Natural killer cell (primary cell): Measurements from ENCODE around the gene CHRNA10. TPM values are rescaled to one million over a fixed set of nuclear protein-coding genes. Genes with fewer than 3 reads are reported as not detected.
A peak's percentile ranks its signal among the peaks of the same experiment; 100 is the strongest.

ENCODE experiments used
- ATAC-seq, 3 donors: fragments of 150-1000 bp in 2 of 3; fragments of 200-7000 bp in 1 of 3; cut with Tn5 transposase; 1 replicate in 1 of 3; 2 replicates in 2 of 3; pipeline ENCODE4 v1.10.0; 2021; ENCODE audit warnings: mild to moderate bottlenecking in 2 of 3, moderate library complexity in 2 of 3
- DNase-seq, 2 donors: peaks; one replicate each; pipeline versions ENCODE4 v3.0.0 to v3.0.0-alpha.2; 2013 to 2021; ENCODE audit warnings: mixed read lengths in 1 of 2
- H3K27ac ChIP-seq: one replicate; pipeline ENCODE4 v1.5.1; 2013; ENCODE audit warnings: mild to moderate bottlenecking, low read length
- H3K27me3 ChIP-seq: one replicate; pipeline ENCODE4 v1.6.1; 2013; ENCODE audit warnings: low read length; ENCODE audit not compliant: control insufficient read depth, insufficient read depth
- H3K36me3 ChIP-seq: one replicate; pipeline ENCODE4 v1.6.1; 2013; ENCODE audit warnings: low read length; ENCODE audit not compliant: control insufficient read depth, insufficient read depth
- H3K4me1 ChIP-seq: one replicate; pipeline ENCODE4 v1.6.1; 2013; ENCODE audit warnings: low read length; ENCODE audit not compliant: control insufficient read depth, insufficient read depth
- H3K4me3 ChIP-seq: one replicate; pipeline ENCODE4 v1.5.1; 2013; ENCODE audit warnings: low read length
- H3K9me3 ChIP-seq: one replicate; pipeline ENCODE4 v1.6.1; 2013; ENCODE audit warnings: low read length; ENCODE audit not compliant: control insufficient read depth, insufficient read depth
- H3K27ac Mint-ChIP-seq, 2 donors: one replicate each; pipeline ENCODE4 v1.8.0; 2022; ENCODE audit warnings: mild to moderate bottlenecking in 2 of 2, mixed read lengths in 2 of 2, moderate library complexity in 1 of 2
- H3K27me3 Mint-ChIP-seq, 2 donors: one replicate each; pipeline ENCODE4 v1.8.0; 2022; ENCODE audit warnings: low read depth in 2 of 2, mixed read lengths in 2 of 2
- H3K36me3 Mint-ChIP-seq: one replicate; pipeline ENCODE4 v1.8.0; 2022; ENCODE audit warnings: mixed read lengths
- H3K4me1 Mint-ChIP-seq, 2 donors: one replicate each; pipeline ENCODE4 v1.8.0; 2022; ENCODE audit warnings: mixed read lengths in 2 of 2
- H3K4me3 Mint-ChIP-seq: one replicate; pipeline ENCODE4 v1.8.0; 2022; ENCODE audit warnings: mild to moderate bottlenecking, moderate library complexity, mixed read lengths
- H3K9me3 Mint-ChIP-seq, 2 donors: one replicate each; pipeline ENCODE4 v1.8.0; 2022; ENCODE audit warnings: mixed read lengths in 2 of 2
- WGBS: methylation state at CpG from one replicate; pipeline ENCODE4 v1.1.7; 2013; ENCODE audit warnings: missing lambda C conversion rate; ENCODE audit not compliant: insufficient coverage; 5-methylcytosine and 5-hydroxymethylcytosine counted together
- intact Hi-C: fragments of 100-400 bp; cut with micrococcal nuclease; formaldehyde crosslinking; loops from one replicate; pipeline ENCODE4 v1.14.2; 2022
- total RNA-seq, 4 donors: library from RNA; stranded (reverse); fragments of 120-200 nt in 1 of 4; gene quantifications; one replicate each; pipeline versions ENCODE4 v1.2.3 to v1.2.4, GENCODE V29; 2013 to 2022
- TF ChIP-seq, protein P1 (sequence below): fragments of 200-600 bp; IDR thresholded peaks from one replicate; pipeline ENCODE4 v1.8.0; 2022; ENCODE audit warnings: antibody characterized with exemption

The CHRNA10 gene
- total RNA-seq, 3 donors from 2014 or later (not counting 1 experiment from before 2014, with no cell fraction given): 0.36 to 0.60 (median 0.45) TPM

- DNase-seq (peak; percentile 37 to 68), ATAC-seq (peak; percentile 82 to 96 (median 96))
- no peak overlapping the region for H3K27ac Mint-ChIP-seq
- H3K36me3 ChIP-seq: no peaks in the 10 kb centered on the region
- peaks cover 10% of the 10 kb centered on the region in 2 donors for H3K4me1 Mint-ChIP-seq
- peak overlapping the region; percentile 43 for H3K4me3 ChIP-seq
- no peaks in the 10 kb centered on the region for H3K36me3 Mint-ChIP-seq
- H3K9me3 ChIP-seq: no peaks in the 10 kb centered on the region
- TF ChIP-seq, protein P1, sequence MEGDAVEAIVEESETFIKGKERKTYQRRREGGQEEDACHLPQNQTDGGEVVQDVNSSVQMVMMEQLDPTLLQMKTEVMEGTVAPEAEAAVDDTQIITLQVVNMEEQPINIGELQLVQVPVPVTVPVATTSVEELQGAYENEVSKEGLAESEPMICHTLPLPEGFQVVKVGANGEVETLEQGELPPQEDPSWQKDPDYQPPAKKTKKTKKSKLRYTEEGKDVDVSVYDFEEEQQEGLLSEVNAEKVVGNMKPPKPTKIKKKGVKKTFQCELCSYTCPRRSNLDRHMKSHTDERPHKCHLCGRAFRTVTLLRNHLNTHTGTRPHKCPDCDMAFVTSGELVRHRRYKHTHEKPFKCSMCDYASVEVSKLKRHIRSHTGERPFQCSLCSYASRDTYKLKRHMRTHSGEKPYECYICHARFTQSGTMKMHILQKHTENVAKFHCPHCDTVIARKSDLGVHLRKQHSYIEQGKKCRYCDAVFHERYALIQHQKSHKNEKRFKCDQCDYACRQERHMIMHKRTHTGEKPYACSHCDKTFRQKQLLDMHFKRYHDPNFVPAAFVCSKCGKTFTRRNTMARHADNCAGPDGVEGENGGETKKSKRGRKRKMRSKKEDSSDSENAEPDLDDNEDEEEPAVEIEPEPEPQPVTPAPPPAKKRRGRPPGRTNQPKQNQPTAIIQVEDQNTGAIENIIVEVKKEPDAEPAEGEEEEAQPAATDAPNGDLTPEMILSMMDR: no peak
- intact Hi-C loops: no loop called here
- peaks cover 12% of the 10 kb centered on the region for H3K27me3 ChIP-seq
- H3K4me3 Mint-ChIP-seq: peak overlapping the region; percentile 90
- H3K4me1 ChIP-seq: peaks cover 14% of the 10 kb centered on the region
- H3K27me3 Mint-ChIP-seq: peaks cover 23 to 26% of the 10 kb centered on the region in 2 donors
- WGBS: 4% methylated on average over 55 of the region's 55 CpGs
- no peaks in the 10 kb centered on the region for H3K9me3 Mint-ChIP-seq
- H3K27ac ChIP-seq: no peak overlapping the region
Measured at GRCh38 chr11:3642071-3642951, 28.9 kb downstream of the CHRNA10 start.

DNA sequence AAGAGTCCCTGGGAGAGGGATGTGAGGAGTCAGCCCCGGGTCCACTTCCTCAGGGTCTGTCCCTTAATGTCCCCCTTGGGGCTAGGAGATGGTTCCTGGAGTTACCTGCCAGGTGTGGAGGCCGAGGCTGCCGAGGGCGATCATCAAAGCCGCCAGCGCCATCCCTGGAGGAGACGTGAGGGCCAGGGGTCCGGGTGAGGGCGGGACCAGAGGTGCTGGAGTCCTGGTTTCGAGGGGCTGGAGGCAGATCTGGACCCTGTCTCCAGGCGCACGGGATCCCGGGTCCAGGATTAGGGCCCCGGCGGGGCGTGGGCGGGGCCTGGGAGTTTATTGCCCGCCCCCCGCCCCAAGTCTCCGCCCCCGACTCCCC is 29.5 kb downstream of the CHRNA10 start, which contains the start of gene ART5:
TSS of gene ART5 (minus strand) at position 292 of the 370 bp plus-strand sequence. CDS start at position 162, 130 bp downstream.
- no peak within 1 kb of the TSS for H3K27ac Mint-ChIP-seq
- no peak within 1 kb of the TSS for H3K27ac ChIP-seq
- peak within 1 kb of the TSS; percentile 43 for H3K4me3 ChIP-seq
- H3K9me3 Mint-ChIP-seq: no peaks in the 10 kb centered on the region
- H3K27me3 ChIP-seq: peaks cover 12% of the 10 kb centered on the region
- WGBS: 44% methylated on average over 18 of the region's 21 CpGs
- H3K4me3 Mint-ChIP-seq: peak within 1 kb of the TSS; percentile 90
- TF ChIP-seq, protein P1: no peak
- no peaks in the 10 kb centered on the region for H3K9me3 ChIP-seq
- peaks cover 10% of the 10 kb centered on the region in 2 donors for H3K4me1 Mint-ChIP-seq
- H3K36me3 ChIP-seq: no peaks in the 10 kb centered on the region
- no peaks in the 10 kb centered on the region for H3K36me3 Mint-ChIP-seq
- ATAC-seq: no peak
- H3K27me3 Mint-ChIP-seq: peaks cover 21 to 26% of the 10 kb centered on the region in 2 donors
- intact Hi-C loops: no loop called here
- peaks cover 14% of the 10 kb centered on the region for H3K4me1 ChIP-seq
- no peak for DNase-seq

- TF ChIP-seq, protein P1: no peak
- H3K9me3 ChIP-seq: no peaks in the 10 kb centered on the region
- no peak for DNase-seq
- Mint-ChIP-seq H3K4me1 (peaks cover 10% of the 10 kb centered on the region in 2 donors), H3K27me3 (peaks cover 17 to 24% of the 10 kb centered on the region in 2 donors), H3K36me3 (no peaks in the 10 kb centered on the region), H3K9me3 (no peaks in the 10 kb centered on the region), H3K4me3 (peak overlapping the region; percentile 80), H3K27ac (no peak overlapping the region)
- H3K27me3 ChIP-seq: peaks cover 12% of the 10 kb centered on the region
- no peak for ATAC-seq
- WGBS: 71% methylated on average over 8 of the region's 8 CpGs
- H3K4me3 ChIP-seq: no peak overlapping the region
- intact Hi-C loops: no loop called here
- H3K27ac ChIP-seq: no peak overlapping the region
- H3K4me1 ChIP-seq: peaks cover 14% of the 10 kb centered on the region
- no peaks in the 10 kb centered on the region for H3K36me3 ChIP-seq
Measured at GRCh38 chr11:3641191-3641590, 30.0 kb downstream of the CHRNA10 start.
